HepG2 (cell line): ENCODE data around the gene ACSL1. TPM values are rescaled to one million over a fixed set of nuclear protein-coding genes. Genes with fewer than 3 reads are reported as not detected.

ENCODE experiments used
- ATAC-seq: fragments of 200-7000 bp; cut with Tn5 transposase; 3 replicates; pipeline ENCODE4 v1.9.1; 2020; ENCODE audit warnings: mild to moderate bottlenecking, moderate library complexity
- BruUV-seq: library from RNA; stranded (reverse); fragments of 400-500 nt; replicated peaks from 2 replicates; lab custom pipeline; 2021; lab: Mats Ljungman, UMichigan
- CTCF ChIA-PET: fragments of 300-600 bp; formaldehyde crosslinking; extraction: SDS; loops from one replicate; lab custom pipeline; 2021; ENCODE audit warnings: low total read pairs, inconsistent platforms, low intra/inter-chr PET ratio; lab: Yijun Ruan, JAX
- POLR2A ChIA-PET: fragments of 350-600 bp; sonication (Branson Sonifier 250); formaldehyde crosslinking; loops from one replicate; lab custom pipeline; 2020; ENCODE audit warnings: antibody characterized with exemption, inconsistent platforms; lab: Yijun Ruan, JAX
- DNase-seq: peaks from one replicate; pipeline ENCODE4 v3.0.0-alpha.2; 2015; ENCODE audit warnings: low spot score
- FAIRE-seq: peaks from 3 replicates; lab custom pipeline; 2011; peaks lifted over from hg19 to GRCh38; lab: Jason Lieb, UNC
- H2AFZ ChIP-seq: one replicate; pipeline ENCODE4 v1.6.1; 2011; ENCODE audit warnings: low read length, inconsistent platforms
- H3K27ac ChIP-seq: fragments of 300-600 bp; 3 replicates; pipeline ENCODE4 v1.8.0; 2011; ENCODE audit warnings: mixed run types, mild to moderate bottlenecking, mixed read lengths, low read length, inconsistent platforms; ENCODE audit not compliant: insufficient read depth; ENCODE audit errors: extremely low read length
- H3K27me3 ChIP-seq, 2 experiments: fragments of 200-600 bp in 1 of 2; 2 replicates in 1 of 2; 3 replicates in 1 of 2; pipeline versions ENCODE4 v1.6.0 to v1.8.0; 2011; ENCODE audit warnings: low read length in 2 of 2, mild to moderate bottlenecking in 2 of 2, moderate library complexity in 2 of 2, inconsistent platforms in 1 of 2; ENCODE audit not compliant: insufficient read depth in 2 of 2, control insufficient read depth in 1 of 2
- H3K36me3 ChIP-seq, 2 experiments: fragments of 200-600 bp in 1 of 2; replicated peaks in 1 of 2; 2 replicates in 1 of 2; 3 replicates in 1 of 2; pipeline versions ENCODE4 v1.5.1 to v1.8.0; 2011; ENCODE audit warnings: low read length in 2 of 2, inconsistent platforms in 1 of 2; ENCODE audit not compliant: insufficient read depth in 2 of 2, control insufficient read depth in 1 of 2
- H3K4me1 ChIP-seq: 2 replicates; pipeline ENCODE4 v1.5.1; 2012; ENCODE audit warnings: low read length, inconsistent platforms; ENCODE audit not compliant: insufficient read depth
- H3K4me2 ChIP-seq: 2 replicates; pipeline ENCODE4 v1.6.0; 2011; ENCODE audit warnings: low read depth, low read length, inconsistent platforms
- H3K4me3 ChIP-seq, 3 experiments: fragments of 200-600 bp in 1 of 3; sonication (generic), shearing (Covaris generic) in 1 of 3; replicated peaks in 1 of 3; 2 replicates each; pipeline ENCODE4 v1.5.1; 2011 to 2016; ENCODE audit warnings: low read length in 3 of 3, inconsistent platforms in 2 of 3, low read depth in 2 of 3, mild to moderate bottlenecking in 2 of 3, control low read depth in 1 of 3, mixed read lengths in 1 of 3; ENCODE audit not compliant: insufficient read depth in 1 of 3
- H3K79me2 ChIP-seq: one replicate; pipeline ENCODE4 v1.6.1; 2011; ENCODE audit warnings: low read length, inconsistent platforms; ENCODE audit not compliant: insufficient read depth
- H3K9ac ChIP-seq: 2 replicates; pipeline ENCODE4 v1.6.0; 2011; ENCODE audit warnings: mild to moderate bottlenecking, low read depth, low read length, inconsistent platforms; ENCODE audit not compliant: insufficient read depth
- H3K9me3 ChIP-seq: 2 replicates; pipeline ENCODE4 v1.5.1; 2012; ENCODE audit warnings: mild to moderate bottlenecking, low read length
- H4K20me1 ChIP-seq: 2 replicates; pipeline ENCODE4 v1.6.0; 2011; ENCODE audit warnings: inconsistent platforms, mild to moderate bottlenecking, low read length, moderate library complexity; ENCODE audit not compliant: insufficient read depth
- ATRX ChIP-seq: sonication (generic); formaldehyde crosslinking; IDR thresholded peaks from 2 replicates; pipeline ENCODE4 v1.4.0; 2020; ENCODE audit warnings: missing genetic modification reagents, borderline replicate concordance
- EZH2 ChIP-seq: conservative IDR thresholded peaks from 2 replicates; pipeline ENCODE4 v1.6.1; 2012; ENCODE audit warnings: mild to moderate bottlenecking, low read depth, low read length, moderate library complexity
- GZF1 ChIP-seq: sonication (generic); formaldehyde crosslinking; IDR thresholded peaks from 2 replicates; pipeline ENCODE4 v1.5.1; 2020; ENCODE audit warnings: mild to moderate bottlenecking, missing genetic modification reagents
- HNF4G ChIP-seq, 2 experiments: sonication (generic) in 1 of 2; formaldehyde crosslinking in 1 of 2; IDR thresholded peaks; 2 replicates each; pipeline versions ENCODE4 v1.4.0 to v1.6.1; 2011 to 2020; ENCODE audit warnings: borderline replicate concordance in 2 of 2, low read depth in 2 of 2, mild to moderate bottlenecking in 2 of 2, low read length in 1 of 2, missing genetic modification reagents in 1 of 2, moderate library complexity in 1 of 2
- MAZ ChIP-seq, 2 experiments: sonication (generic) in 1 of 2; formaldehyde crosslinking in 1 of 2; IDR thresholded peaks; 2 replicates each; pipeline versions ENCODE4 v1.5.0 to v1.6.1; 2012 to 2020; ENCODE audit warnings: low read depth in 2 of 2, mild to moderate bottlenecking in 2 of 2, borderline replicate concordance in 1 of 2, improper control_type of control experiment in 1 of 2, low read length in 1 of 2, missing genetic modification reagents in 1 of 2, moderate library complexity in 1 of 2
- REL ChIP-seq: sonication (generic); formaldehyde crosslinking; conservative IDR thresholded peaks from 2 replicates; pipeline ENCODE4 v1.8.0; 2022; ENCODE audit warnings: mild to moderate bottlenecking, missing genetic modification reagents, moderate library complexity
- SCMH1 ChIP-seq: sonication (generic); formaldehyde crosslinking; IDR thresholded peaks from 2 replicates; pipeline ENCODE4 v1.9.0; 2021; ENCODE audit warnings: missing genetic modification reagents, mild to moderate bottlenecking, borderline replicate concordance
- SIX4 ChIP-seq: sonication (generic); formaldehyde crosslinking; IDR thresholded peaks from 2 replicates; pipeline ENCODE4 v1.4.0; 2020; ENCODE audit warnings: missing genetic modification reagents
- TGIF2 ChIP-seq: IDR thresholded peaks from 2 replicates; pipeline ENCODE4 v1.6.1; 2016; ENCODE audit warnings: control low read depth, missing compliant biosample characterization
- ZNF235 ChIP-seq: sonication (generic); formaldehyde crosslinking; IDR thresholded peaks from 2 replicates; pipeline ENCODE4 v1.8.1; 2023; ENCODE audit warnings: mild to moderate bottlenecking, missing genetic modification reagents, borderline replicate concordance
- WGBS: methylation state at CpG from one replicate; pipeline ENCODE4 v1.1.6; 2017; ENCODE audit warnings: low lambda C conversion rate; 5-methylcytosine and 5-hydroxymethylcytosine counted together
- in situ Hi-C: cut with HindIII; loops from 2 replicates; pipeline ENCODE4 v1.10.0; 2017; ENCODE audit warnings: low pct_unique_long_range_greater_than_20kb; ENCODE audit not compliant: extremely low pct_ligation_motif_present
- intact Hi-C: fragments of 100-400 bp; cut with micrococcal nuclease; formaldehyde crosslinking; loops from one replicate; pipeline ENCODE4 v1.10.0; 2022; ENCODE audit not compliant: unreplicated experiment
- polyA plus RNA-seq, 8 experiments: library from polyadenylated mRNA; depleted of rRNA in 3 of 8; stranded (reverse) in 7 of 8; unstranded in 1 of 8; fragments of >200 nt; fragmentation: Illumina TruSeq in 4 of 8; extraction: Trizol in 4 of 8; gene quantifications; 2 replicates each; pipeline versions ENCODE4 v1.2.1 to v1.2.3, GENCODE V29; 2011 to 2016; ENCODE audit warnings: low read depth in 4 of 8, missing spikeins in 1 of 8, mixed read lengths in 1 of 8; ENCODE audit not compliant: insufficient read depth in 1 of 8
- total RNA-seq, 5 experiments: library from RNA; depleted of rRNA; stranded (reverse); fragments of >200 nt; fragmentation: Illumina TruSeq; extraction: Trizol; gene quantifications; 2 replicates each; pipeline ENCODE4 v1.2.3, GENCODE V29; 2016; ENCODE audit warnings: low read depth in 1 of 5
- TF ChIP-seq, protein P1 (sequence below): sonication (generic); formaldehyde crosslinking; IDR thresholded peaks from 2 replicates; pipeline ENCODE4 v1.8.0; 2022; ENCODE audit warnings: missing genetic modification reagents, mild to moderate bottlenecking, moderate library complexity, borderline replicate concordance
- TF ChIP-seq, protein P2 (sequence below): sonication (generic); formaldehyde crosslinking; IDR thresholded peaks from 2 replicates; pipeline ENCODE4 v1.4.0; 2020; ENCODE audit warnings: missing genetic modification reagents, mild to moderate bottlenecking, borderline replicate concordance
- TF ChIP-seq, protein P3 (sequence below), 2 experiments: sonication (generic) in 1 of 2; formaldehyde crosslinking in 1 of 2; IDR thresholded peaks; 2 replicates each; pipeline versions ENCODE4 v1.5.1 to v1.6.1; 2011 to 2020; ENCODE audit warnings: borderline replicate concordance in 1 of 2, low read depth in 1 of 2, low read length in 1 of 2, mild to moderate bottlenecking in 1 of 2, missing genetic modification reagents in 1 of 2, moderate library complexity in 1 of 2
- TF ChIP-seq, protein P4 (sequence below): IDR thresholded peaks from 2 replicates; pipeline ENCODE4 v1.6.1; 2016

The ACSL1 gene
- total and polyA plus RNA-seq, 2 of the 13 experiments (the other 11 are each of a cell fraction or from before 2014, with no cell fraction given) = 10.0 to 29.8 TPM

DNA sequence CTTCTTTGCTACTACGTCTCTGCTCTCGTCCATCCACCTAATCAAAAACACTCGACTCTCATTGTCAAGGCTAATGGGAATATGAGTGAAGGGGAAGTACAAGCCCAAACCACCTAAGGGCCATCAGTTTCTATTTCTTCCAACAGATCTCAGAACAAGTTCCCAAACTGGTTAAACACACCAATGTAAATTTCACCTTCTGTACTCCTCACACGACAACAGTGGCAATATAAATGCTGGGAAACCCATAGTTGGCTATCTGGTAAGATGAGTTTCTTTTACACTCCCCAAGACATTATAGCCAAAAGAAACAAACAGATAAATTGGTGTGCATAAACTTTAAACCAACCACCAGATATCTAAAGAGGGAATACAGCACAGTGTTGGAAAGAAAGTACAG lies 21.9 kb downstream of the ACSL1 start:
- TF ChIP-seq, protein P1, sequence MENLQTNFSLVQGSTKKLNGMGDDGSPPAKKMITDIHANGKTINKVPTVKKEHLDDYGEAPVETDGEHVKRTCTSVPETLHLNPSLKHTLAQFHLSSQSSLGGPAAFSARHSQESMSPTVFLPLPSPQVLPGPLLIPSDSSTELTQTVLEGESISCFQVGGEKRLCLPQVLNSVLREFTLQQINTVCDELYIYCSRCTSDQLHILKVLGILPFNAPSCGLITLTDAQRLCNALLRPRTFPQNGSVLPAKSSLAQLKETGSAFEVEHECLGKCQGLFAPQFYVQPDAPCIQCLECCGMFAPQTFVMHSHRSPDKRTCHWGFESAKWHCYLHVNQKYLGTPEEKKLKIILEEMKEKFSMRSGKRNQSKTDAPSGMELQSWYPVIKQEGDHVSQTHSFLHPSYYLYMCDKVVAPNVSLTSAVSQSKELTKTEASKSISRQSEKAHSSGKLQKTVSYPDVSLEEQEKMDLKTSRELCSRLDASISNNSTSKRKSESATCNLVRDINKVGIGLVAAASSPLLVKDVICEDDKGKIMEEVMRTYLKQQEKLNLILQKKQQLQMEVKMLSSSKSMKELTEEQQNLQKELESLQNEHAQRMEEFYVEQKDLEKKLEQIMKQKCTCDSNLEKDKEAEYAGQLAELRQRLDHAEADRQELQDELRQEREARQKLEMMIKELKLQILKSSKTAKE (CRISPR knock-in tag) = no peak
- TF ChIP-seq ATRX (no peak), MAZ (IDR thresholded peaks at IDR 0.05; ENCODE audit: borderline replicate concordance, low read depth, low read length) (no peak), MAZ (CRISPR knock-in tag; IDR thresholded peaks at IDR 0.05; ENCODE audit: low read depth) (no peak), SCMH1 (CRISPR knock-in tag) (no peak), EZH2 (no peak), HNF4G (IDR thresholded peaks at IDR 0.05; ENCODE audit: borderline replicate concordance, low read depth, low read length) (no peak), HNF4G (CRISPR knock-in tag; IDR thresholded peaks at IDR 0.05; ENCODE audit: borderline replicate concordance, low read depth) (no peak), GZF1 (CRISPR knock-in tag) (no peak), TGIF2 (CRISPR knock-in tag) (no peak), SIX4 (no peak), REL (CRISPR knock-in tag) (no peak), ZNF235 (CRISPR knock-in tag) (no peak)
- TF ChIP-seq, protein P2, sequence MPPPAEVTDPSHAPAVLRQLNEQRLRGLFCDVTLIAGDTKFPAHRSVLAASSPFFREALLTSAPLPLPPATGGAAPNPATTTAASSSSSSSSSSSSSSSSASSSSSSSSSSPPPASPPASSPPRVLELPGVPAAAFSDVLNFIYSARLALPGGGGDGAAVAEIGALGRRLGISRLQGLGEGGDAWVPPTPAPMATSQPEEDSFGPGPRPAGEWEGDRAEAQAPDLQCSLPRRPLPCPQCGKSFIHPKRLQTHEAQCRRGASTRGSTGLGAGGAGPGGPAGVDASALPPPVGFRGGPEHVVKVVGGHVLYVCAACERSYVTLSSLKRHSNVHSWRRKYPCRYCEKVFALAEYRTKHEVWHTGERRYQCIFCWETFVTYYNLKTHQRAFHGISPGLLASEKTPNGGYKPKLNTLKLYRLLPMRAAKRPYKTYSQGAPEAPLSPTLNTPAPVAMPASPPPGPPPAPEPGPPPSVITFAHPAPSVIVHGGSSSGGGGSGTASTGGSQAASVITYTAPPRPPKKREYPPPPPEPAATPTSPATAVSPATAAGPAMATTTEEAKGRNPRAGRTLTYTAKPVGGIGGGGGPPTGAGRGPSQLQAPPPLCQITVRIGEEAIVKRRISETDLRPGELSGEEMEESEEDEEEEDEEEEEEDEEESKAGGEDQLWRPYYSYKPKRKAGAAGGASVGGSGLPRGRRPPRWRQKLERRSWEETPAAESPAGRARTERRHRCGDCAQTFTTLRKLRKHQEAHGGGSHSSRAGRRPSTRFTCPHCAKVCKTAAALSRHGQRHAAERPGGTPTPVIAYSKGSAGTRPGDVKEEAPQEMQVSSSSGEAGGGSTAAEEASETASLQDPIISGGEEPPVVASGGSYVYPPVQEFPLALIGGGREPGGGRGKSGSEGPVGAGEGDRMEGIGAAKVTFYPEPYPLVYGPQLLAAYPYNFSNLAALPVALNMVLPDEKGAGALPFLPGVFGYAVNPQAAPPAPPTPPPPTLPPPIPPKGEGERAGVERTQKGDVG (CRISPR knock-in tag) = no peak
- TF ChIP-seq, protein P3, sequence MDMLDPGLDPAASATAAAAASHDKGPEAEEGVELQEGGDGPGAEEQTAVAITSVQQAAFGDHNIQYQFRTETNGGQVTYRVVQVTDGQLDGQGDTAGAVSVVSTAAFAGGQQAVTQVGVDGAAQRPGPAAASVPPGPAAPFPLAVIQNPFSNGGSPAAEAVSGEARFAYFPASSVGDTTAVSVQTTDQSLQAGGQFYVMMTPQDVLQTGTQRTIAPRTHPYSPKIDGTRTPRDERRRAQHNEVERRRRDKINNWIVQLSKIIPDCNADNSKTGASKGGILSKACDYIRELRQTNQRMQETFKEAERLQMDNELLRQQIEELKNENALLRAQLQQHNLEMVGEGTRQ (IDR thresholded peaks at IDR 0.05; ENCODE audit: low read depth, low read length) = no peak
- TF ChIP-seq, protein P3 (CRISPR knock-in tag; IDR thresholded peaks at IDR 0.05; ENCODE audit: borderline replicate concordance) = no peak
- TF ChIP-seq, protein P4, sequence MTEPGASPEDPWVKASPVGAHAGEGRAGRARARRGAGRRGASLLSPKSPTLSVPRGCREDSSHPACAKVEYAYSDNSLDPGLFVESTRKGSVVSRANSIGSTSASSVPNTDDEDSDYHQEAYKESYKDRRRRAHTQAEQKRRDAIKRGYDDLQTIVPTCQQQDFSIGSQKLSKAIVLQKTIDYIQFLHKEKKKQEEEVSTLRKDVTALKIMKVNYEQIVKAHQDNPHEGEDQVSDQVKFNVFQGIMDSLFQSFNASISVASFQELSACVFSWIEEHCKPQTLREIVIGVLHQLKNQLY = no peak
- intact Hi-C loops = loop anchor here (10.0 kb wide), 1 partner anchor 181 kb away; no protein-coding TSS in a partner anchor
- Histone ChIP-seq H3K79me2 (peaks cover 6% of the 10 kb centered on the region), H3K27me3 (no peaks in the 10 kb centered on the region), H3K27ac (no peak overlapping the region), H3K4me3 (no peak overlapping the region), H4K20me1 (no peaks in the 10 kb centered on the region), H3K4me2 (no peak overlapping the region), H3K9me3 (no peaks in the 10 kb centered on the region), H3K4me1 (peaks cover 41% of the 10 kb centered on the region), H3K36me3 (peaks cover 0 to 1% of the 10 kb centered on the region in 2 experiments; a peak in 2 of 5 replicates), H2AFZ (no peak overlapping the region), H3K9ac (no peak overlapping the region)
- in situ Hi-C loops = no loop called here
- ATAC-seq (no peak), FAIRE-seq (no peak), DNase-seq (no peak)
- BruUV-seq = no TSS peak
- WGBS = 95% methylated on average over 4 of the region's 4 CpGs
- ChIA-PET CTCF (no interaction called here), POLR2A (no interaction called here)
